Mesothelial cell of epicardium (in vitro differentiated cells): ENCODE results near the gene UBTD1. TPM values are rescaled to one million over a fixed set of nuclear protein-coding genes. Genes with fewer than 3 reads are reported as not detected.
A peak's percentile ranks its signal among the peaks of the same experiment; 100 is the strongest.

ENCODE experiments used
- DNase-seq, 2 experiments: peaks; one replicate each; pipeline ENCODE4 v3.0.0; 2021; ENCODE audit warnings: low spot score in 2 of 2; ENCODE audit not compliant: unreplicated experiment in 2 of 2
- H3K27ac Mint-ChIP-seq: 2 replicates; pipeline ENCODE4 v1.8.0; 2021; ENCODE audit warnings: mixed read lengths
- H3K27me3 Mint-ChIP-seq: 2 replicates; pipeline ENCODE4 v1.8.0; 2021; ENCODE audit warnings: low read depth, mixed read lengths
- H3K36me3 Mint-ChIP-seq: 2 replicates; pipeline ENCODE4 v1.8.0; 2021; ENCODE audit warnings: mixed read lengths
- H3K4me1 Mint-ChIP-seq: 2 replicates; pipeline ENCODE4 v1.8.0; 2021; ENCODE audit warnings: mixed read lengths
- H3K4me3 Mint-ChIP-seq: 2 replicates; pipeline ENCODE4 v1.8.0; 2021; ENCODE audit warnings: mild to moderate bottlenecking, moderate library complexity, mixed read lengths
- H3K9me3 Mint-ChIP-seq: 2 replicates; pipeline ENCODE4 v1.8.0; 2021; ENCODE audit warnings: mixed read lengths
- total RNA-seq: library from RNA; stranded (reverse); gene quantifications from 3 replicates; pipeline ENCODE4 v1.2.1, GENCODE V29; 2021
- TF ChIP-seq, protein P1 (sequence below): fragments of 200-600 bp; sonication (generic); IDR thresholded peaks from one replicate; pipeline ENCODE4 v1.5.0; 2021; ENCODE audit warnings: antibody characterized with exemption; ENCODE audit not compliant: unreplicated experiment

UBTD1 gene
- total RNA-seq, 1 donor from 2014 or later = 9.1 TPM

DNA sequence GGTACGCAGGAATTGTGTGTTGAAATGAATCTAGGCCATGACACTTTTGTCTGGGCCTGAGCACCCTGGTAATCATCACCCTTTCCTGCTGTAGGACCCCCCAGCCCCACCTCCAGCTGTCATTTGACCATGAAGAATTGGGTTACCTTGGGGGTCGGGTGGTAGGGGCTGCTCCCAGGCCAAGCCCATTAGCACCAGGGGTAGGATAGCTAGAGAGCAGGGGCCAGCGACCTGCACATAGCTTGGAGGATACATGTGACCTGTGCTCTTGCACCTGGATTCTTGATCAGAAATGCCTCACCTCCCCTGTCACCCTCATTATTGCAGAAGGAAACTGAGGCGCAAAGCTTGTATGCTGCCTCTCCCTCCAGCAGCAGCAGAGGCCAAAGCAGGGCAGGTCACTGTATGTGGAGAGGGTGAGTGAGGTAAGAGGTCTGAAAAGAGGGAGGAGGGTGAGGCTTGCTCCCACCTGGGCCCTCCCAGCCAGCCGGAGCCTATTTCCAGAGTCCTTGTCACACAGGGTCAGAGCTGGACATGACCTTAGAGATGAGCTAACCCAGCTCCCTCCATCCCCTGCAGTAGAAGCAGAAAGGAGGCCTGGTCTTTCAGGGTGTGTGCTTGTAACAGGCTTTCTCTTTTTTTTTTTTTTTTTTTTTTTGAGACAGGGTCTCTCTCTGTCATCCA lies 38.6 kb downstream of the UBTD1 start:
- TF ChIP-seq, protein P1, sequence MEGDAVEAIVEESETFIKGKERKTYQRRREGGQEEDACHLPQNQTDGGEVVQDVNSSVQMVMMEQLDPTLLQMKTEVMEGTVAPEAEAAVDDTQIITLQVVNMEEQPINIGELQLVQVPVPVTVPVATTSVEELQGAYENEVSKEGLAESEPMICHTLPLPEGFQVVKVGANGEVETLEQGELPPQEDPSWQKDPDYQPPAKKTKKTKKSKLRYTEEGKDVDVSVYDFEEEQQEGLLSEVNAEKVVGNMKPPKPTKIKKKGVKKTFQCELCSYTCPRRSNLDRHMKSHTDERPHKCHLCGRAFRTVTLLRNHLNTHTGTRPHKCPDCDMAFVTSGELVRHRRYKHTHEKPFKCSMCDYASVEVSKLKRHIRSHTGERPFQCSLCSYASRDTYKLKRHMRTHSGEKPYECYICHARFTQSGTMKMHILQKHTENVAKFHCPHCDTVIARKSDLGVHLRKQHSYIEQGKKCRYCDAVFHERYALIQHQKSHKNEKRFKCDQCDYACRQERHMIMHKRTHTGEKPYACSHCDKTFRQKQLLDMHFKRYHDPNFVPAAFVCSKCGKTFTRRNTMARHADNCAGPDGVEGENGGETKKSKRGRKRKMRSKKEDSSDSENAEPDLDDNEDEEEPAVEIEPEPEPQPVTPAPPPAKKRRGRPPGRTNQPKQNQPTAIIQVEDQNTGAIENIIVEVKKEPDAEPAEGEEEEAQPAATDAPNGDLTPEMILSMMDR = no peak
- no peak overlapping the region for H3K27ac Mint-ChIP-seq
- no peaks in the 10 kb centered on the region for H3K27me3 Mint-ChIP-seq
- no peak overlapping the region for H3K4me3 Mint-ChIP-seq
- no peaks in the 10 kb centered on the region for H3K9me3 Mint-ChIP-seq
- peaks cover 28% of the 10 kb centered on the region for H3K4me1 Mint-ChIP-seq
- H3K36me3 Mint-ChIP-seq = no peaks in the 10 kb centered on the region
- DNase-seq = no peak

DNA sequence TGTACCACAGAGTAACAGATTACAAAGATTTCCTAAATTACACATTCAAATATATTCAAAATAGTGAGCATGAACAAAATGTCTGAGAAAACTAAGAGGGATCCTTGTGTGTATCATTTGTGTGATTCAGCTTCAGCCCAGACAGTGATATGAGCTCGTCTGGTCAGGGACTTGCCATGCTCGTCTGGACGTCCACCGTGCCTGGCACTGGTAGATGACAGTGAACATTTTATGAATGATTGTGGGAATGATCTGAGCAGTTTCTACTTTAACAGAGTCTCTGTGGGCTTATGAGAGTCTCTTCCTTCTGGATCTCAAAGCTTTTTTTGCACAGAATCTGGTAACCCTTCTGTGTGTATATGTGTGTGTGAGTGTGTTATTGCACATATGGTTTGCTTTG lies 39.7 kb downstream of the UBTD1 start:
- no peaks in the 10 kb centered on the region for H3K27me3 Mint-ChIP-seq
- H3K4me3 Mint-ChIP-seq = no peak overlapping the region
- peak overlapping the region; percentile 80 for H3K27ac Mint-ChIP-seq
- H3K36me3 Mint-ChIP-seq = no peaks in the 10 kb centered on the region
- no peaks in the 10 kb centered on the region for H3K9me3 Mint-ChIP-seq
- DNase-seq = no peak
- H3K4me1 Mint-ChIP-seq = peaks cover 39% of the 10 kb centered on the region
- TF ChIP-seq, protein P1 = no peak

DNA sequence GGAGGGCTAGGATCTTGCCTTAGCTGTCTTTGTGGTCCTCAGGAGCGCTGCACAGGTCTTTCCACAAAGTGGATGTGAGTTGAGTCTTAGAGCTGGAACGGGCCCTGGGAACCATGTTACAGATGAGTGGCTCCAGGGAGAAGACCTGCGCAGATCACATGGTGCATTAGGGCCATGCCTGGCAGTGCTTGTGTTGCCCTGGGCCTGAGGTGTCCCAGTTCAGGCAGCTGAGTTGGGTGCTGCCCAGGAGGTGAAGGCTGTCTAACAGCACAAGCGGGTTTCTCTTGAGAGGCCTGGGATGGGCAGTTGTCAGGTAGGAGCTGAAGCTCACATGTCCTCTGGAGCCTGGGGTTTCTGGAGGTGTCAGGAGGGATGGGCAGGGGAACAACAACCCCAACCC lies 40.1 kb downstream of the UBTD1 start:
- Mint-ChIP-seq H3K36me3 (no peaks in the 10 kb centered on the region), H3K4me1 (peaks cover 43% of the 10 kb centered on the region), H3K27me3 (no peaks in the 10 kb centered on the region), H3K4me3 (no peak overlapping the region), H3K9me3 (no peaks in the 10 kb centered on the region), H3K27ac (peak overlapping the region; percentile 80)
- no peak for DNase-seq
- TF ChIP-seq, protein P1 = no peak

DNA sequence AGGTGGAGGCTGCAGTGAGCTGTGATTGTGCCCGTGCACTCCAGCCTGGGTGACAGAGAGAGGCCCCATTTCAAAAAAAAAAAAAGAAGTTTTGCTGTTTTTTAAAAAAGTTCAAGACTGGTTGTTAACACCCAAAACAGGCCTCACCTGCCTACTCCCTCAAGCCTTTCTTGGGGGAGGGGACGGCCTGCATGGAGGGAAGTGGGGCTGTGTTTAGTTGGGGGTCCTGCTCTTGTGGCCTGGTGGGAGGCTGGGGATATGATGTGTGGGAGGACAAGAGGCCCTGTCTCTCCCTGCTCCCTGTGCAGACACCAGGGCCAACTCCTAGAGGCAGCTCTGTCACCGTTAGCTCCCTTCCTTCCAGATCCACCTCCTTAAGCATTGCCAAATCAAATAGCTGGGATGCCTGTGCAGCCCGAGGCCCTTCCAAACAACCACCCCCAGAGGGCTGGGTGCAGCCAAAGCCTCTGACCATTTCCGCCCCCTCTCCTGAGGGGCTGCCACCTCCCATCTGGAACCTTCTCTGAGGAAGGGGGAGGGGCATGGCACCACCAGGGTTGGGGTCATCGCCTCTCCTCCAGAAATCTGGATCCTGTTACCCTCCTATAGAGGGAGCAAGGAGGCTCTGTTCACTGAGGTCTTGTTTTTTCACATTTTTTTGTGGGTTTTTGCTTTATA lies 40.9 kb downstream of the UBTD1 start:
- DNase-seq = peak in 1 of 2 experiments; percentile 49
- Mint-ChIP-seq H3K27ac (peak overlapping the region; percentile 95), H3K4me3 (no peak overlapping the region), H3K4me1 (peaks cover 43% of the 10 kb centered on the region), H3K27me3 (no peaks in the 10 kb centered on the region), H3K36me3 (no peaks in the 10 kb centered on the region), H3K9me3 (no peaks in the 10 kb centered on the region)
- TF ChIP-seq, protein P1 = no peak

DNA sequence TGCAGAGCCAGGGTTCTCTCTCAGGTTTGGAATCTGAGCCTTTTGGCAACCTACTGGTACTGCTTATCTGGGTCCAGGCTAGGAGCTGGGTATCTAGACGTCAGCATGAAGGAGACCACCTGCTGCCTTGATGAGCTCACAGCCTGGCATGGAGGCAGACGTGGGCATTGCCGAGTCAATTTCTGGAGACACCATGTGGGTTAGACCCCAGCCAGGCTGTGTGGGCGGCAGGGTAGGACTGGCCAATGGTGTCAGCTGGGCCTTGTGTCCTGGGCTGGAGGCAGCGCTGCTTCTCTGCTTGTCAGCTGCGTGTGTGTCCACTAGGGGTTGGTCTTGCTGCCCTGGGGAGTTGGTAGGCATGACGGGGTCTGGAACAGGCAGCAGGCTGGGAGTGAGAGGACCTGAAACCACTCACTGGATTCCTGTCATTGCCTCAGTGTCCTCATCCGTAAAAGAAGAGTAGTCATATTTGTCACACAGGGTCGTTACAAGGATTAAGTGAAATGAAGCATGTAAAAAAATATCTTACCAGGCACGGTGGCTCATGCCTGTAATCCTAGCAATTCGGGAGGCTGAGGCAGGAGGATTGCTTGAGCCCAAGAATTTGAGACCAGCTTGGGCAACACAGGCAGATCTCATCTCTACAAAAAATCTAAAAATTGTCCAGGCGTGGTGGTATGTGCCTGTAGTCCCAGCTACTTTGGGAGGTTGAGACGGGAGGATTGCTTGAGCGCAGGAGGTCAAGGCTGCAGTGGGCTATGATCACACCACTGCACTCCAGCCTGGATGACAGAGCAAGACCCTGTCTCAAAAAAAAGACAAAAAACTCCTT lies 42.2 kb downstream of the UBTD1 start:
- DNase-seq = no peak
- no peaks in the 10 kb centered on the region for H3K9me3 Mint-ChIP-seq
- H3K27me3 Mint-ChIP-seq = no peaks in the 10 kb centered on the region
- no peak overlapping the region for H3K4me3 Mint-ChIP-seq
- TF ChIP-seq, protein P1 = no peak
- H3K36me3 Mint-ChIP-seq = no peaks in the 10 kb centered on the region
- H3K27ac Mint-ChIP-seq = peak overlapping the region; percentile 44
- H3K4me1 Mint-ChIP-seq = peaks cover 43% of the 10 kb centered on the region
